C1 segment of cervical spinal cord (tissue), 14 donors: ENCODE measurements around the gene CTNNA2.

ENCODE experiments used
- DNase-seq, 14 donors: peaks; one replicate each; lab custom pipeline; 2025; lab: John Stamatoyannopoulos, UW

Gene CTNNA2

GRCh38 chr2:79702905-79703304, 190.1 kb downstream of the CTNNA2 start:
- DNase-seq: no peak

- no peak for DNase-seq
These were observed 198.2 kb downstream of the CTNNA2 start for GRCh38 chr2:79711098-79711497.

GRCh38 chr2:79713131-79713785, 200.4 kb downstream of the CTNNA2 start:
- no peak for DNase-seq

- DNase-seq: no peak
These were observed 201.4 kb downstream of the CTNNA2 start for GRCh38 chr2:79714283-79714682.

GRCh38 chr2:79715338-79715737, 202.5 kb downstream of the CTNNA2 start:
- DNase-seq: no peak

GRCh38 chr2:79716266-79716665, 203.4 kb downstream of the CTNNA2 start:
- no peak for DNase-seq

GRCh38 chr2:79717364-79718007, 204.6 kb downstream of the CTNNA2 start:
- DNase-seq: no peak

GRCh38 chr2:79721061-79721460, 208.2 kb downstream of the CTNNA2 start:
- no peak for DNase-seq

GRCh38 chr2:79721966-79722365, 209.1 kb downstream of the CTNNA2 start:
- DNase-seq: no peak

GRCh38 chr2:79723830-79724229, 211.0 kb downstream of the CTNNA2 start:
- DNase-seq: no peak

- no peak for DNase-seq
These were observed 216.7 kb downstream of the CTNNA2 start for GRCh38 chr2:79729532-79729931.

GRCh38 chr2:79734518-79734917, 221.7 kb downstream of the CTNNA2 start:
- no peak for DNase-seq

- DNase-seq: no peak
These were observed 228.1 kb downstream of the CTNNA2 start for GRCh38 chr2:79740879-79741443.

GRCh38 chr2:79750321-79750720, 237.5 kb downstream of the CTNNA2 start:
- no peak for DNase-seq

- no peak for DNase-seq
These were observed 244.7 kb downstream of the CTNNA2 start for GRCh38 chr2:79757526-79757925.

GRCh38 chr2:79758042-79758441, 245.2 kb downstream of the CTNNA2 start:
- no peak for DNase-seq

- DNase-seq: no peak
These were observed 246.0 kb downstream of the CTNNA2 start for GRCh38 chr2:79758749-79759282.

- no peak for DNase-seq
These were observed 258.1 kb downstream of the CTNNA2 start for GRCh38 chr2:79770926-79771325.

GRCh38 chr2:79771493-79771892, 258.6 kb downstream of the CTNNA2 start:
- no peak for DNase-seq

- no peak for DNase-seq
These were observed 261.2 kb downstream of the CTNNA2 start for GRCh38 chr2:79774016-79774415.

- no peak for DNase-seq
These were observed 263.6 kb downstream of the CTNNA2 start for GRCh38 chr2:79776461-79776860.

- DNase-seq: no peak
These were observed 267.9 kb downstream of the CTNNA2 start for GRCh38 chr2:79780781-79781180.
